NCI-H524 (cell line): ENCODE results near the gene SLC25A48.

ENCODE experiments used
- DNase-seq, 2 experiments: peaks; one replicate each; lab custom pipeline; 2025; lab: John Stamatoyannopoulos, UW

The SLC25A48 gene

DNA sequence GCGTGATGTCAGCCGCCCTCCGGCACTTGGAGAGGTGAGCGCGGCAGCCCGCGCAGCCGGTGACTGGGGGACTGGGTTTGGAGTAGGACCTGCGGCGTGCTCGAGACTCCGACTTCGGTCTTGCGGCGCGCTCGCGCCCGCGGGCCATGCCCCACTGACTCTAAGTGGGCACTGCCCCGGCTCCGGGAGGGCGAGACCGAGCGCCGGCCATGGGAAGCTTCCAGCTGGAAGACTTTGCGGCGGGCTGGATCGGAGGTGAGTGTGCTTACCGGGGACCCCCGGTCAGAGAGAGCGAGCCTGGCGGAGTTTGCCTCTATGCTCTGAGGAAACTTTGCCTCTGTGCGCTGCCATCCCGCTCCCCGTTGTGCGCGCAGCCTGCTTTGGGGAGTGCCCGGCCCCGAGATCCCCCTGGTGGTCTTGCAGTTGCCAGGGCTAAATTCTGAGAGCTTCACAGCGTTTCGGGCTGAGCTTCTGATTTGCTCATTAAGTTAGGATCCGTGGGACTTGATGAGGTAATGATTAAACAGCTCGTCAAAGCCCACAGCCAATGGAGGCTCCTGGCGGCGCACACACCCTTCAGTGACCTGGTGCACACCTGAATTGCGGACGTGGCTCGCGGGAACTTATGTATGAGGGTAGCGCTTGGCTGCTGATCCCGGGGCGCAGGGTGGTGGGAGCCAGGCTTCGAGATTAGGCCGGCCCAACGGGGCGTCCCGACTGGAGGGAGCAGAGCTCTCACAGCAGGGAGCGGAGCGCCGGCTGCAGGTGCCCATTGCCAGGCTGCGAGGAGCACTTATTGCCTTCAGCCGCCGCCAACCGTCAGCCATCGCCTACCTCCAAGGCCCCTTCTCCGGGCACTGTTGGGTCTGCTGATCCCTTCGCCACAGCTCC is at the start of gene SLC25A48:
SLC25A48 (plus strand) TSS at position 25 of the 891 bp plus-strand sequence; CDS start at position 210, 185 bp downstream.
- DNase-seq = peak; percentile 82 to 87

DNA sequence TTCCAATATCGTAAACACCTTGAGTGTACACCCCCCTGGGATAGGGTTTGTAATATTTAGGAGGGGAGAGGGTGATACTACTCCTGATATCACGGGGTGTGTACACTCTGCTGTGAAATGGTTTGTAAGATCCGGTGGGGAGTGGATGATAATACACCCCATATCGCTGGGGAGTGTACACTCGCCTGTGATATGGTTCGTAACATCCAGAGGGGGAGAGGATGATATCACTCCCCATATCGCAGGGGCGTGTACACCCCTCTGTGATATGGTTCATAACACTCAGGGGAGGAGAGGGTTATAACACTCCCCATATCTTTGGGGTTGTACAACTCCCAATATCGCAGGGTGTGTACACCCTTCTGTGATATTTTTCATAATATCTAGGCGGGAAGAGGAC is 33.8 kb upstream of the SLC25A48 start:
- DNase-seq = no peak

GRCh38 chr5:135810188-135810943 is 24.1 kb upstream of the SLC25A48 start:
- no peak for DNase-seq

GRCh38 chr5:135811007-135811406 is 23.5 kb upstream of the SLC25A48 start:
- DNase-seq = no peak

DNA sequence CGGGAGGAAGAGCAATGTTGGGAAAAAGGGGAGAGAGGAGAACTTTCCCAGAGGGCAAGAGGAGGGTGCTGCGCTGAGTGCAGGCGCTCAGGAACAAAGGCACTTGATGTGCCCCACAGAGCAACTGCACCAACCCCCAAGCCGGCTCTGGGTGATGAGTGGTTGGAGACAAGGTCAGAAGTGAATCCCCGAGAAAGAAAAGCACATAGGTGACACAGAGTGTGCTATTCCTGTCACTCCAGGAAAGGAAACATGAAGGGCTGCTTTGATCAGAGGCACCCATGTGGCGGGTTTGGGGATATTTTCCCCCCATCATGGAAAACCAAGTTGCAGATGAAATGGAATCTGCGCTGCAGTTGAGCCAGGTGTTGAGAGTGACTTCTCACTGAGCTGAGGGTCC is 20.7 kb upstream of the SLC25A48 start:
- DNase-seq = no peak

GRCh38 chr5:135814316-135814715 is 20.1 kb upstream of the SLC25A48 start:
- DNase-seq = no peak

DNA sequence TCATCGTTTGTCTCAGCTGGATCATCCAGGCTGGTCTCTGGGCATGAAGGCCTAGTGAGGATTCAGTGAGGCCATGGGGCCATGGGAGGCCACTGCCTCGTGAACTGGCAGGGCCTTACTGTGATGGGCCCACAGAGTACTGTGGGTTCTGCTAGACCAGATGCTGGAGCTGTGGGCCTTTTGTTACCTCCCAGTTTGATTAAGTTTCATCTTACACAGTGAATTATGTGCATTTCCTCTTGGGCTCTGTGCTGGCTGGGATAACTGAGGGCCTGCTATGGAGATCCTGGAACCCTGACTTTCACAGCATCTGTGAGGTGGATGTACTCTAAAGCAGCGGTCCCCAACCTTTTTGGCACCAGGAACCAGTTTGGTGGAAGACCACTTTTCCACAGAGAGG is 19.7 kb upstream of the SLC25A48 start:
- DNase-seq = no peak

- DNase-seq = peak; percentile 89 to 91
Measured at GRCh38 chr5:135821061-135821801, 13.2 kb upstream of the SLC25A48 start.

DNA sequence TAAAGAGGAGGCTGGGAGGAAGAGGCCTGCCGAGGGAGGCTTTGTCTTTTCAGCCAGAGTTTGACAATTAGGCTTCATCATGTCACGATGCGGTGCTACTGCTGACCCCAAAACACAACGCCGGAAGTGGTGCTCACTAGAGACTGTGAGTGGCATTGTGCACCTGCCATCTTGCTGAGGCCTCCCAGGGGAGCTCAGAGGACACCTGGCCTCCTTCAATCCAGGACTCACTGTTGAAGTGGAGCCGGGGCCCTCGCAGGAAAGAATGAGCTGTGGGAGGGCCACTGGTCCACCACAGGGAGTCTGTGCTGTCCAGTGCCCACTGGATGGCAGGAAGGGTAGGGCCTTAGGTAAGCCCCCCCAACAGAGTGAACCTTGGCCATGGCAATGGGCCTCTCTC is 12.7 kb upstream of the SLC25A48 start:
- no peak for DNase-seq

DNA sequence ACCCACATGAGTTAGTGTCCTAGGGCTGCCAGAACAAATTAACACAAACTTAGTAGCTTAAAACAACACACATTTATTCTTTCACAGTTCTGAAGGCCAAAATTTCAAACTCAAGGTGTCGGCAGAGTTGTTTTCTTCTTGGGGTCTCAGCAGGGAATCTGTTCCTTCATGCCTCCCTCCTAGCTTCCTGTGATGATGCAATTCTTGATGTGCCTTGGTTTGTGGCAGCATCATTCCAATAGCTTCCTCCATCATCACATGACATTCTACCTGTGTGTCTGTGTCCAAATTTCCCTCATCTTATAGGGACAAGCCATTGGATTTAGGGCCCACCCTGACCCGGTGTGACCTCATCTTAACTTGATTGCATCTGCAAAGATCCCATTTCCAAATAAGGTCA is 12.2 kb upstream of the SLC25A48 start:
- no peak for DNase-seq

DNA sequence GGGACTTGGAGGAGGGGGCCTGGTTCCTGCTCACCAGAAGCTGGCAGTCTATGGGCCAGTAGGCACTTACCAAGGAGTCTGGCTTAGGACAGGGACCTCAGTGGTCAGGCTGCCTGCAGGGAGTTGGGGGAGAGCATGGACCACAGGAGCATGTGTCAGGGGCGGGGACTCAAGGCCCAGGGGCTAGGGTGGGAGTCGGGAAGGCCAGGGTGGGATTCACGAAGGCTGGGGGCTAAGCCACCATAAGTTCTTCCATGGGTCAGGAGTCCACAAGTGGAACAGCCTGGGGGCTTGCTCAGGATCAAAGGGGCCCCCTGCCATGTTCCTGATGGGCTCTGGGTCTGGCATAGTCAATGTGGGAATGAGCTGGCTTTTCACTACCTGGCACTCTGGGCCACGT is 11.5 kb upstream of the SLC25A48 start:
- DNase-seq = no peak

DNA sequence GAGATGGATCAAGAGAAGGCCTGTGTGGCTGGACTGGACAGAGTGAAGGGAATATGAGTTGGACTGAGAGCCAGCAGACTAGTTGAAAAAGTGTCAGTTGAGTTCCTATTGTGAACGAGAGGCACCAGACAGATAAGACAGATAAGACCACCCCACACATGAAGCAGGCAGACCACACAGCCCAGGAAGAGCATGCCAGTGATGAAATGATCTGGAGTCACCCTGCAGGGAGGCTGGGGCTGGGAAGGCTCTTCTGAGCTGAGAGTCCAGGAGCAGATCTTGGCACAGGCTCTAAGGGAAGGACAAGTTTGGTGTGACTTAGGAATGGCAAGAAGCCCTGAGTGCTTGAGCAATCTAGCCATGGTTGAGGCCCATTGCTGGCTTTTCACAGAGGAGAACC is 10.6 kb upstream of the SLC25A48 start:
- no peak for DNase-seq

- no peak for DNase-seq
Measured at GRCh38 chr5:135824541-135825041, 9.9 kb upstream of the SLC25A48 start.

- DNase-seq = peak in 1 of 2 experiments; percentile 5
Measured at GRCh38 chr5:135825373-135826220, 8.9 kb upstream of the SLC25A48 start.

GRCh38 chr5:135826221-135826525 is 8.3 kb upstream of the SLC25A48 start:
- no peak for DNase-seq

DNA sequence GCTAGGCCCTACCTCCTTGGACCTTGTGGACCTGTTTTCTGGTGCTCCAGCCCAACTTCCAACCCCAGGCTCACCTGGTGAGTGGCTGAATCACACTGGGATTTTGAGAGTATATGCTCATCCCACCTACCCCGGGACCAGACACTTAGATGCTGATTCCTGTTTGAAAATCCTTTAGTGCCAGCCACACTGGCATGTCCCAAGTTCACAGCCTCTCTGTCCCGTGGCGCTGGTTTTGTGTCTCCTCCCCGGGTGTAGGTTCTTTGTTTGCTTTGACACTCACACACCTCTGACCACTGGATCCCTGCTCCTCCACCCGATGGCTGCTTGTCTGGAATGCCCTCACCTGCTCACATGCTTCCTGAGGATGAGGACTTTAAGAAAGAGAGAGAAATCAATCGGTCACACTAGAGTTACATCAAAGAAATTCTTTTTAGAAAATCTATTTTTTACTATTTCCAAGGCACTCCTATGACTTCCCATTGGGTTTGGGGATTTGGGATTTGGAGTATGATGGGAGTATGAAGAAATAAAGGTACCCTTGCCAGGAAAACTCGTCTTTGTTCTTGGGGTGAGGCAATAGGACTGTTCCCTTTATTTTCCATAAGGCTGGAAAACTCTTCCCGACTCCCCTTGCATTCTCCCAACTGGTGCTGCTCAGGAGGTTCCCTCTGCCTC is 7.3 kb upstream of the SLC25A48 start:
- no peak for DNase-seq

DNA sequence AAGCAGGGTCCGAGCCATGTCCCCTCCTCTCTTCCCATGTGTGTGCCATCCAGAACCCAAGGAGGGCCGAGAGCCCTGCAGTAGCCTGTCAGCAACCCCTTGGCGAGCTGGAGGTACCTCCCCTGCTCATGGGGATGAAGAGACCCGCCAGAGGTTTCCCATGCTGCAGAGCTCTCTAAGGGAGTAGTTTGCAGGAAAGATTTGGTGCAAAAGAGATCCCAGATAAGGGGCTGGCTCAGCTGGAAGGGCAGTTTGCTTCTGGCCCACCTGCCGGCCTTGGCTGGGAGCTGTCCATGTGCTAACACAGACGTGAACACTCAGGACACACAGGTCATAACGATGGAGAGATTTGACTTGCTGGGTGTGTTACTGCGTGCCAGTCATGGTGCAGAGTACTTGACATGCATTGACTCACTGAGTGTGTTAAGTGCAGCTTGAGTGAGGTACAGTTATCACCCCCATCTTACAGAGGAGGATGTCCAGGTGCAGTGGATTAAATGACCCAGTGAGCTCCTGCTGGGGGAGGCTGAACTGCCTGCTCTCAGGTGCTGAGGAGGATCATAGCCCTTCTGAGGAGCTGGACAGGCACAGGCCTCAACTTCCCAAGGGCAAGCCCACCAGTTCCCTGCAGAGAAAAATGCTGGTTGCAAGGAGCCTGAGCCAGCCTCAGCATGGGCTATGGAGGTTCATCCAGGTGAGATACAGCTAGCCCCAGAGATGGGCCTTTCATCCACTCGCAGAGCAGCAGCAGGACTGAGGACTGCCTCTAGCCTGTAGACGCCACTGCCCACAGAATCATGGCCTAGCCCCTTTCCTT is 6.3 kb upstream of the SLC25A48 start:
- no peak for DNase-seq

DNA sequence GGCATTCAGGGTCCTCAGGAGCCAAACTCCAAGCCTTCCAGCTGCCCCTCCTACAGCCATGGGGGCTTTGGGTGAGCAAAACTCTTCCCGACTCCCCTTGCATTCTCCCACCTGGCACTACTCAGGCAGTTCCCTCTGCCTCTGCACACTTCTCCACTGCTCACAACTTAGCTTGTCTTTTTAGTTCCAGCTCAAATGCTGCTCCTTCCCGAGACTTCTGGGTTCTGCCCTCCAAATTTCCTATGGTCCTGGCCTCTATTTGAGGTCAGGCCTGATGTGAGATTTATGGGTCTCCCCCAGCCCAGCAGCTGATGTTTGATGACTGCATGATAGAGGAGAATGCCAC is 5.7 kb upstream of the SLC25A48 start:
- DNase-seq = no peak

DNA sequence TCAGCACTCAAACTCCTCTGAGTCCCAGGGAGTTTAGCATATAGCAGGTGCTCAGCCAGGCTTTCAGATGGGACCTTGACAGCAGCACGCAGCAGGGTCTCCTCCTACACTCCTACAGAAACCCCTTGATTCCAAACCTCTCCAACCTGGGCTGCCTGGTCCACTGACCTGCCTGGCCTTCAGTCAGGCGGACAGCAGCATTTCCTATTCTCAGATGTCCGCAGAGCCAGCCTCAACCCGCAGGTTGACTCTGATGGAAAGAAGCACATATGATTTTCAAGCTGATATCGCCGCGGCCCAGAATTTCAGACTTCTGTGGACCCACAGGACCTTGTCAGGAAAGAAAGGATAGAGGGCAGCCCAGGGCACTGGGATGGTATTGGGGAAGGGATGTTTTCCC is 5.3 kb upstream of the SLC25A48 start:
- DNase-seq = no peak
